Stimulated activated CD8-positive, alpha-beta memory T cell treated with anti-CD3 and anti-CD28 coated beads, Interleukin-7, amount 100 ng/mL, for 48 hours (primary cell): ENCODE data around the gene MAFG.
A peak's percentile ranks its signal among the peaks of the same experiment; 100 is the strongest.

Experiments
- DNase-seq, 2 donors: peaks; one replicate each; pipeline ENCODE4 v3.0.0-alpha.2; 2020; ENCODE audit warnings: low read depth in 1 of 2; ENCODE audit errors: extremely low read depth in 1 of 2

Gene MAFG

GRCh38 chr17:81927653-81928543 is at the start of gene MAFG:
Gene MAFG (minus strand): TSS chr17:81927735. CDS start chr17:81923185, 4,550 bp downstream.
- peak; percentile 77 to 83 for DNase-seq

GRCh38 chr17:81976332-81977210 is 49.0 kb upstream of the MAFG start:
- no peak for DNase-seq

GRCh38 chr17:81973432-81973831 is 45.9 kb upstream of the MAFG start:
- no peak for DNase-seq

- no peak for DNase-seq
These were observed 41.6 kb upstream of the MAFG start for GRCh38 chr17:81968850-81969812.

GRCh38 chr17:81968396-81968745 is 40.8 kb upstream of the MAFG start:
- DNase-seq = no peak

DNA sequence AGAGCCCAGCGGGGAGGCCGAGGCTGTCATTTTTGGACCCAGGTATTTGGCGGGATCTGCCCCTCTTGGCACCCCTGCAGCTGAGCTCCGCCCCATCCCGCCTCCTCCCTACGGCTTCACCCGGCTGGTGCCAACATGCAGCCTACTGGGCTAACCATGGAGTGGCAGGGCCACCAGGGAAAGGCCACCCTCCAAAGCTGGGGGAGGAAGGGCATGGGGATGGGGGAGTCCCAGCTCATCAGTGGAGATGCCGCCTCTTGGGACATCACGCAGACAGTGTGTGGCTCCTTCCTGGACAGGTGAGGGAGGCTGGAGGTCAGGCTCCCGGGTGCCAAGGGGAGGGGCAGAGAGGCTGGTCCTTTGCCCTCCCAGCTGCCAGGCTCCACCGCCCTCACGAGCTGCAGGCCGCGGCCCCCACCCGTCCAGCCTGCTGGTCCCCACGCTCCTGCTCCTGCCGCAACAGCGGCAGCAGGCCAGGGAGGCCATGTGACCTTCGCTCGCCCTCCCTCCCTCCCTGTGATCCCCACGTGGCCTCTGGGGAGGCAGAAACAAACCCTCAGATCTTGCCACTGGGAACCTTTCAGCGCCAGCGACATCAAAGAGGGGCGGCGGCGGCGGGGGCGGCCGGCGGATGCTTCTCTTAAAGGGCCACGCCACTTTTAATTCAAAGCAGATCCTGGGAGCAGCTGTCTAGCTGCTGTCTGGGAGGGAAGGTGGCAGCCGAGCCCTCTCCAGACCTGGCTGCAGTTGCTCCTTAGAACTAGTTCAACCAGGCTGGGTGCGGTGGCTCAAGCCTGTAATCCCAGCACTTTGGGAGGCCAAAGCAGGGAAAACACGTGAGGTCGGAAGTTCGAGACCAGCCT is 40.2 kb upstream of the MAFG start:
- peak; percentile 76 to 82 for DNase-seq

GRCh38 chr17:81967244-81967532 is 39.7 kb upstream of the MAFG start:
- DNase-seq = no peak

DNA sequence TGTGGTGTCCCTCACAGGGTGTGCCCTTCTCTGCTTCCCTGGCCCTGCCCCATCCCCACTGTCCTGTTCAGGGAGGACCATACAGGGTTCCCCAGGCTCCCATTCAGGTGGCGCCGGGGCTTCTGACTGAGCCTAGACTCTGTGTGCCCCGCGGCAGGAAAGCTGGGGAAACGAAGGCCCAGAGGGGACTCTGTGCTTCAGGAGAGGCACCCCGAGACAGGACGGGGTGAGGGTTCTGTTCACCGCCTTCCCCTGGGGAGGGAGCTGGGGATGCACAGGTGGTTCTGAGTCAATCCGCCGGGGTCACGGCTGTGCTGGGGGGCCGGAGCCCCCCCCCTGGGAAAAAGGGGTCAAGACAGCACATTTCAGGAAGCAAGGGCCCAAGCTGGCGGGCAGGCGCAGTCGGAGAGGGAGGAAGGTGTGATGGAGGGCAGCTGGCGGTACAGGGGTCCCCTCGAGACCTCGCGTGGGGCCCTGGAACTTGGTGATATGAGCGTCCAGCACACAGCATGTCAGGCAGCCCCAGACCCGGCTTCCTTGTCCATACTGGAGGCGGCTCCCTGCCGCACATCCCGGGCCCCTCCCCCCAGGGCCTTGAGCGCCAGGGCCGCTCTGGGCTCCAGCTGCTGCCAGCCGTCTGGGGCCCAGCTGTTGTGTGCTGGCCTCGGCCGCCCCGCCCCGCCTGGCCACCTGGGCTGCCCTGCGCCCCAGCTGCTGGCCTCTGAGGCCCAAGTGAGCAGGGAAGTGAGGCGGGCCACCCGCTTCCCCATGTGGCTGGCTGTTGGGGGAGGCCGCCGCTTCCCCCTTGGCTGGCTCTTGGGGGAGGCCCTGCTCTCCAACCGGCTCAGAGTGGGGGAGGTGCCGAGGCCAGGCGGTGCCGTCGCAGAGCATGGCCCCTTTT is 39.1 kb upstream of the MAFG start:
- no peak for DNase-seq

GRCh38 chr17:81964081-81964849 is 36.7 kb upstream of the MAFG start:
- DNase-seq = no peak

DNA sequence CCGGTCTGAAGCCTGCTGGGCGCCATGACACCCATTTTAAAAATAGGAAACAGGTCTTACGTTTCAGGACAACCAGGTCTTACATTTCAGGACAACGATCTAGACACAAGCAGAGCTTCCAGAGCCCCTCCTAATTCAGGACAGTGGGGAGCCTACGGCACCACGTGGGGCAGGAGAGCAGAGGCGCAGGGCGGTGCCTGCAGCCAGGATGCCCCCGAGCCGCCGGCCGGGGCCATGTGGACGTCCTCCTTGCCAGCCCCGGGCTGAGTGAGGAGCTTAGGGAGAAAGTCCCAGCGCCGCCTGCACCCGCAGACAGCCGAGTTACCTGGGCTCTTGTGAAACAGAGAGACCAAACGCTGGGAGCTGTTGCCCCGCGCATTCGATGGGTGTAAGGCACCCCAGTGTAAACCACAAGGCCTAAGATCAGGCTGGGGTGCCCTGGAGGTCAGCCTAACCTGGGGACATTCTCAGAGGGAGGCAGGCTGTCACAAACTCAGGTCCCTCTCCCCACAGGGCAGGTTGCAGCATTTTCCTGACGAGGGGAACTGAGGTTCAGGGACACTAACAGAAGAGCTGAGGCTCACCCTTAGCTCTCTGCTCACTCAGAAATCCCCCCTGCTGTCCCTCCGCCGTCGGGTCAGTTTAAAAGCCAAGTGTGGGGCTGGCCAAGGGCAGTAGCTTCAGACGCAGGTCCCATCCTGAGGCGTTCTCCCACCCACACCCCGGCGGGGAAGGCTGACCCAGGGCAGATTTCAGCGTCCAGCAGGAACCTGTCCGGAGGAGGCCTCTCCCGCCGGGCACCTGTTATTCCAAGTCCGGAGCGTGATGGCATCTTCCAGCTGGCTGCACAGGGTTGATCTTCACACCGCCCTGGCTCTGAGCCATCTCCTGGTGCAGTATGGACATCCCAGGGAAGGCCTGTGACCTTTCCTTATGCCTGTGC is 35.2 kb upstream of the MAFG start:
- no peak for DNase-seq

GRCh38 chr17:81961521-81962498 is 34.3 kb upstream of the MAFG start:
- no peak for DNase-seq

- DNase-seq = no peak
These were observed 33.6 kb upstream of the MAFG start, which contains the start of gene NOTUM for GRCh38 chr17:81961087-81961511. Gene NOTUM (minus strand): TSS chr17:81961187. CDS start chr17:81960909, 278 bp downstream.

DNA sequence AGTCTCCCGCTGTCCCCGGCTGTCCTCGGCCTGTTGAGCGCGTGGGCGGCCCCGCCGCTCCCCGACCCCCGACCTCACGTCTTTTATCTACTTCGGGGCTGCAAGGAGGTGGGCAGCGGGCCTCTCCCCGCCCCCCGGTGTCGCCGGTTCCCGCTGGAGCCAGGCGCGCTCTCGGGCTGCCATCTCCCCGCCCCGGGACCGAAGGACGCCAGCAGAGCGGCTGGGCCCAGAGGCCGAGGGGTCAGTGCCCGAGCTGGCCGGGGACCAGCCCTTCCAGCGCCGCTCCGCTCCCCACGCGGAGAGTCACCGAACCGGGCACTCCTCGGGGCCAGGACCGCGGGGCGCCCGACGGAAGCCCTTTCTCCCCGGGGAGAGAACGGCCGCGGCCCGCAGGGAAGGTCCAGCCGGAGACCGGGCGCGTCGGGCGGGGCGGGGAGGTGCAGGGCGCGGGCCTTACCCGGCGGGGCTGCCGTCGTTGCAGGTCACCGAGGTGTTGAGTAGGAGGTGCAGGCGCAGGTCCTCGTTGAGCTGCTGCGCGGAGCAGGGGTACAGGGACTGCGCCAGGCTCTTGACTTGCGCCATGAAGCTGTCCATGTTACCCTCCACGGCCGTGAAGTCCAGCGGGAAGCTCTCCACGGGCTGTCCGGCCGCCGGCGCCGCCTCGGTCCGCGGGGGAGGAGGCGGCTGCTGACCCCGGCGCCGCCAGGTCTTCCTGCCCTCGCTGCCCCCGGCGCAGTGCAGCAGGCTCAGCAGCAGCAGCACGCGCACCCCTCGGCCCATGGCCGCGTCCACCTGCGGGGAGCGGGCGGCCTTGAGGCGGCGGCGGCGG is 32.8 kb upstream of the MAFG start:
- no peak for DNase-seq

GRCh38 chr17:81959362-81960129 is 32.0 kb upstream of the MAFG start:
- peak; percentile 44 to 46 for DNase-seq
